Heart right ventricle (tissue), 16 donors: ENCODE measurements around the gene ADARB2. TPM values are rescaled to one million over a fixed set of nuclear protein-coding genes. Genes with fewer than 3 reads are reported as not detected.

Source experiments
- ATAC-seq, 8 donors: fragments of 200-7000 bp; cut with Tn5 transposase; one replicate each; pipeline ENCODE4 v1.9.1; 2020; ENCODE audit warnings: mild to moderate bottlenecking in 8 of 8, moderate library complexity in 8 of 8, moderate number of reproducible peaks in 1 of 8
- DNase-seq, 2 donors: peaks; one replicate each; pipeline ENCODE4 v3.0.0-alpha.2; 2020
- H3K27ac ChIP-seq, 10 donors: fragments of 200-600 bp; sonication (generic) in 2 of 10; one replicate each; pipeline versions ENCODE4 v1.5.0 to v1.8.0; 2020 to 2022; ENCODE audit warnings: mild to moderate bottlenecking in 3 of 10
- H3K27me3 ChIP-seq, 7 donors: fragments of 200-600 bp; one replicate each; pipeline ENCODE4 v1.8.0; 2021 to 2022; ENCODE audit warnings: mild to moderate bottlenecking in 2 of 7
- H3K36me3 ChIP-seq, 9 donors: fragments of 200-600 bp; sonication (generic) in 1 of 9; one replicate each; pipeline versions ENCODE4 v1.5.0 to v1.8.0; 2020 to 2022; ENCODE audit warnings: mild to moderate bottlenecking in 2 of 9
- H3K4me1 ChIP-seq, 9 donors: fragments of 200-600 bp; sonication (generic) in 1 of 9; one replicate each; pipeline versions ENCODE4 v1.5.0 to v1.8.0; 2020 to 2022; ENCODE audit warnings: mild to moderate bottlenecking in 4 of 9
- H3K4me3 ChIP-seq, 10 donors: fragments of 200-600 bp; sonication (generic) in 2 of 10; one replicate each; pipeline versions ENCODE4 v1.5.0 to v1.8.0; 2020 to 2022; ENCODE audit warnings: mild to moderate bottlenecking in 7 of 10, moderate library complexity in 2 of 10
- H3K9me3 ChIP-seq, 11 donors: fragments of 200-600 bp in 10 of 11; sonication (generic) in 2 of 11; one replicate each; pipeline versions ENCODE4 v1.5.0 to v1.8.0; 2013 to 2022; ENCODE audit warnings: mild to moderate bottlenecking in 2 of 11, control low read depth in 1 of 11, moderate library complexity in 1 of 11
- WGBS, 2 donors: extraction: QIAGEN DNeasy Blood & Tissue Kit; methylation state at CpG; one replicate each; pipeline ENCODE4 v1.1.7; 2013; ENCODE audit warnings: inconsistent platforms in 1 of 2; 5-methylcytosine and 5-hydroxymethylcytosine counted together
- intact Hi-C, 10 donors: fragments of 100-400 bp; cut with DNase I; formaldehyde crosslinking; loops; one replicate each; pipeline versions ENCODE4 v1.11.1 to v1.14.2; 2022
- polyA plus RNA-seq, 2 donors: library from polyadenylated mRNA; stranded (reverse); fragments of 200-250 nt; gene quantifications; one replicate each; pipeline ENCODE4 v1.2.3, GENCODE V29; 2013
- total RNA-seq, 10 donors: library from RNA; stranded (reverse); fragmentation: NEBNext Ultra II Directional in 3 of 10; extraction: Animal tissue kit (Norgen Biotek cat#: 25700) in 3 of 10; gene quantifications; one replicate each; pipeline versions ENCODE4 v1.2.1 to v1.2.4, GENCODE V29; 2021 to 2023
- TF ChIP-seq, protein P1 (sequence below), 9 donors: fragments of 200-600 bp; sonication (generic) in 2 of 9; IDR thresholded peaks; one replicate each; pipeline versions ENCODE4 v1.5.0 to v1.8.0; 2021 to 2022; ENCODE audit warnings: antibody characterized with exemption in 9 of 9, mild to moderate bottlenecking in 5 of 9, moderate library complexity in 1 of 9
- donor health status: Arrhythmogenic right ventricular cardiomyopathy.
- donor health status: ischemic (EF 13 %, LVEDD 7.1; RV severe dilation, severe dysfunction).
- donor health status: healthy with polysubstance abuse.
- donor health status: DM: no; HTN: yes; CAD: no.
- donor health status: DM: no; HTN: no; CAD: no.
- donor health status: ischemic (EF 25% LVEDD 6.9; RV normal size, moderate dysfunction).
- donor health status: ischemic (EF 25% LVEDD 5.7; RV mildly dilated, moderate dysfunction).
- donor health status: healthy.
- donor health status: DM: yes; HTN: yes; CAD: no.
- donor health status: Ischemic cardiomyopathy.
- donor health status: ischemic (EF 35%, LVEDD 5.7; RV mildly dilated, moderate dysfunction).
- donor health status: nonischemic (EF 11% LVEDD 7.7; RV severe dilation, severe dysfunction).
- donor health status: DM: yes; HTN: yes; CAD: no.
- donor health status: PGD.
- donor health status: ischemic (EF 29% LVEDD 5.4; RV normal size, mild dysfunction).
- donor health status: nonischemic (EF 23%, LVEDD 6.1; RV moderate dilation, normal function).

Gene ADARB2
- total and polyA plus RNA-seq, 12 donors, result 0.08 to 0.47 (median 0.17) TPM; not detected in 2

DNA sequence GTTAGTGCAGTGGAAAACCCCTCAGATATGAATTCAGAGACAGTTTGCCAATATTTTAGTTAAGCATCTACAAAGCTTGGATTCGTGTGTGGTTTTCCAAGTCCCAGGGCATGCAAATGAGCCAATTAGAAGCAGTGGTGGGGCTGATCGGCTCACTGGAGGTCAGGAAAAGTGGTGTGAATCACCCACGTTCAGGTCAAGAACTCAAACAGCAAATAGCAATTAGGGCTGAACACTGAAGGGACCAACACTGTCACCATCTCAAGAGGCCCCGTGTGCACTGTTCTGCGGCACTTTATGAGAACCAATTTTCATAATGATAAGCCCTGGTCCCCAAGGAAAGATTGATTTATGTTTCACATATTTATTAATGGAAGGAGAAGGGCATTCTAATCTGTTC, 68.9 kb downstream of the ADARB2 start:
- Histone ChIP-seq H3K4me1 (no peaks in the 10 kb centered on the region), H3K36me3 (no peaks in the 10 kb centered on the region), H3K4me3 (no peak overlapping the region), H3K27ac (no peak overlapping the region), H3K9me3 (no peaks in the 10 kb centered on the region), H3K27me3 (peaks cover 0 to 8% (median 0%) of the 10 kb centered on the region in 7 donors)
- DNase-seq (no peak), ATAC-seq (no peak)
- TF ChIP-seq, protein P1, sequence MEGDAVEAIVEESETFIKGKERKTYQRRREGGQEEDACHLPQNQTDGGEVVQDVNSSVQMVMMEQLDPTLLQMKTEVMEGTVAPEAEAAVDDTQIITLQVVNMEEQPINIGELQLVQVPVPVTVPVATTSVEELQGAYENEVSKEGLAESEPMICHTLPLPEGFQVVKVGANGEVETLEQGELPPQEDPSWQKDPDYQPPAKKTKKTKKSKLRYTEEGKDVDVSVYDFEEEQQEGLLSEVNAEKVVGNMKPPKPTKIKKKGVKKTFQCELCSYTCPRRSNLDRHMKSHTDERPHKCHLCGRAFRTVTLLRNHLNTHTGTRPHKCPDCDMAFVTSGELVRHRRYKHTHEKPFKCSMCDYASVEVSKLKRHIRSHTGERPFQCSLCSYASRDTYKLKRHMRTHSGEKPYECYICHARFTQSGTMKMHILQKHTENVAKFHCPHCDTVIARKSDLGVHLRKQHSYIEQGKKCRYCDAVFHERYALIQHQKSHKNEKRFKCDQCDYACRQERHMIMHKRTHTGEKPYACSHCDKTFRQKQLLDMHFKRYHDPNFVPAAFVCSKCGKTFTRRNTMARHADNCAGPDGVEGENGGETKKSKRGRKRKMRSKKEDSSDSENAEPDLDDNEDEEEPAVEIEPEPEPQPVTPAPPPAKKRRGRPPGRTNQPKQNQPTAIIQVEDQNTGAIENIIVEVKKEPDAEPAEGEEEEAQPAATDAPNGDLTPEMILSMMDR (IDR thresholded peaks at IDR 0.05), result no peak
- 61 to 65% methylated on average over 5 of the region's 5 CpGs for WGBS, 2 donors
- intact Hi-C loops, result no loop called here

DNA sequence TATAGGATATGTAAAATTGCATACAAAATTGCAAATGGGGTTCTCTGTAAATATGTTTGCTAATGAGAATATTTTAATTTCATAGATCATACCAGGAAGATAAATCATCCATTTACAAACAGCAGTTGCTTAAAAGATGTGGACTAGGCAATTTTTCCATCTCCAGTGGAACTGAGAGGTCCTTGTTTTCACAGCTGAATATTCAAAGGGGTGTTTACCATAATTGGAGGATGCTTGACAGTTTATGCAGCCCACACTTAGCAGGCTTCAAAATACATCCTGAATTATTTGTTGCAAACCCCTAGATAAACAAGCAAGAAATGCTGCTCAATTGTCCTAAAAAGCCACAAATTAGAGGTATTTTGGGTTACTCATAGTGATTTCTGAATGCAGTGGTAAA, 69.9 kb downstream of the ADARB2 start:
- TF ChIP-seq, protein P1 (IDR thresholded peaks at IDR 0.05), result no peak
- ATAC-seq (no peak), DNase-seq (no peak)
- H3K27ac ChIP-seq, result no peak overlapping the region
- H3K27me3 ChIP-seq, result peaks cover 0 to 8% (median 0%) of the 10 kb centered on the region in 7 donors
- H3K4me3 ChIP-seq, result no peak overlapping the region
- intact Hi-C loops, result no loop called here
- H3K4me1 ChIP-seq, result no peaks in the 10 kb centered on the region
- no peaks in the 10 kb centered on the region for H3K36me3 ChIP-seq
- H3K9me3 ChIP-seq, result no peaks in the 10 kb centered on the region

DNA sequence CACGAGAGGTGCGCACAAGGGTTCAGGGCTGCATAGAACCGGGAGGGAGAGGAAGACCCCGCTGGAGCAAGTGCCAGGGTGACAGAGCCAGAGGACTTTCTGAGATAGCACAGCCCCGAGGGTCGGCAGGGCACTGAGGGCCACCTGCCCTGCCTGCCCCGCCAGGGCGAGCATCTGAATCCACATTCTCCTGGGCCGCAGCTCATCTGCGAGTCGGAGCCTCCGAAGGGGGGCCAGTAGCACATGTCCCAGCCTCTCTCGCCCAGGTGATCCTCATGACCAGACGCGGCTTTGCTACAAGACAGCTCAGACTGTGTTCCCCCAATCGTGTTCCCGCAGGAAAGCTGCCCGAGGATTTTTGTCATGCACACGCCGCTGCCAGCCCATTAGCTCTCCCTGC, 71.2 kb downstream of the ADARB2 start:
- Histone ChIP-seq H3K27ac (no peak overlapping the region), H3K36me3 (no peaks in the 10 kb centered on the region), H3K27me3 (peaks cover 0 to 9% (median 0%) of the 10 kb centered on the region in 7 donors), H3K4me3 (no peak overlapping the region), H3K4me1 (no peaks in the 10 kb centered on the region), H3K9me3 (no peaks in the 10 kb centered on the region)
- ATAC-seq (no peak), DNase-seq (no peak)
- TF ChIP-seq, protein P1 (IDR thresholded peaks at IDR 0.05), result no peak
- WGBS, 2 donors, result 89 to 91% methylated on average over 20 of the region's 20 CpGs
- intact Hi-C loops, result no loop called here

DNA sequence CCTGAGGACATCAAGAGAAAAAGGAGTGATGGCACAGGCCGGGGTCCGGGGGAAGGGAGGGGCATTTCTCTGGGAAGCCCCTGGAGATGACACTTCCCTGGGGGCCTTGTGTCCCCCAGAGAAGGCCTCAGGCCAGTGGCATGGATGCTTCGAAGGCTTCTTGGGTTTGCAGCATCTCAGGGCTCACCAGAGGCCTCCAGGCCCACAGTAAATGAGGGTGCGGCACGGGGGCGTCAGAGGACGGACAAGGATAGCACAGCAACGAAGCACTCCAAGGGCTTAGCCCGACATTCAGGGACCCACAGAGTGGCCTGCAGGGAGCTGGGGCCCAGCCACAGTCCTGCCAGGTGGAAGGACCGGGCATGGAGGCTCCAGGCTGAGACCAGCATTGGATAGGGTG, 71.6 kb downstream of the ADARB2 start:
- no peak overlapping the region for H3K27ac ChIP-seq
- DNase-seq, result no peak
- ATAC-seq, result peak in 1 of 8 donors; percentile 9
- H3K4me1 ChIP-seq, result no peaks in the 10 kb centered on the region
- no peaks in the 10 kb centered on the region for H3K36me3 ChIP-seq
- intact Hi-C loops, result no loop called here
- H3K9me3 ChIP-seq, result no peaks in the 10 kb centered on the region
- H3K4me3 ChIP-seq, result no peak overlapping the region
- 83 to 85% methylated on average over 10 of the region's 10 CpGs for whole genome bisulfite sequencing, 2 donors
- H3K27me3 ChIP-seq, result peaks cover 0 to 4% (median 0%) of the 10 kb centered on the region in 7 donors
- TF ChIP-seq, protein P1 (IDR thresholded peaks at IDR 0.05), result no peak
